ENCODE results near the gene SNX6. TPM values are rescaled to one million over a fixed set of nuclear protein-coding genes. Genes with fewer than 3 reads are reported as not detected.

SNX6 gene
- polyA plus RNA-seq (2012; ENCODE audit: insufficient read length, low read depth), result 30.9 TPM

DNA sequence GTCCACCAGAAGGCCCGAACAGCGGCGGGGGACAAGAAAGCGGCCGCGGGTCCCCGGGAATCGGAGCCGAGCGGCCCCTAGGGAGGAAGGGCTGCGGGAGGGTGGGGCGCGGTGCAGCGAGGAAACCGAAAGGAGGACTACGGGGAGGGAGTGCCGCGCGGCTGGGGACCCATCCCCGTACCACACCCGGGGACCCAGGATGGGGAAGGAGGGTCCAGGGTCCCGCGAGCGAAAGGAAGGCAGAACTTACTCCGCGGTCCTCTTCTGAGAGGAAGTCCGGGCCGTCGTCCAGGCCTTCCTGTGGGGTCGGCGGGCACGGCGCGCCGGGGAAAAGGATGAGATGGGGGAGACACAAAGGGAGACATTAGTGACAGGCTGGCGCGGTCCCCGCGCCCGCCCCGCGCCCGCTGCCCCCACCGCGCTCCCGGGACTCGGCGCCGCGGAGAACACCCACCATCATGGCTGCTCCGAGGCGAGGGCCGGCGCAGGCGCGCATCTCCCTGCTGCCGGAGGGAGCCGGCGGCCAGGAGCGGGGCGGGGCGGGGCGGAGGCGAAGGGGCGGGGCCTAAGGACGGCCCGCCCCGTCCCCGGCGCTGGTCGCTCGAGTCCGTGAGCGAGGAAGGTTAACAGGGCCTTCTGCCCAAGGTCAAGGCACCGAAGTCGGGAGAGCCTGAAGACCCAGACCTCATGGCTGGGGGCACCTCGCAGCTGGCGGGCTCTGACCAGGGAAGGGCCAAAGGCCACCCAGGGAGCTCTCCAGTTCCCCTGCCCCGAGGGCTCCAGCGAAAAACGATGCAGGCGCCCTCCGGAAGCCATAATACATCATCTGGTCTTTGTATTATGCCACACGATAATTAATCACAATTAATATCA lies at the start of gene SNX6:
Gene SNX6 (minus strand): TSS at position 492 of the 873 bp plus-strand sequence. CDS start 32 bp downstream, at position 460.
- TF ChIP-seq REST (IDR thresholded peaks at IDR 0.05; ENCODE audit: insufficient read depth in 1 of 2, low read depth in 2 of 2, low read length in 2 of 2) (no peak), FOXP2 (optimal IDR thresholded peaks at IDR 0.05; ENCODE audit: borderline replicate concordance, extremely low read depth, extremely low read length, insufficient read depth) (no peak), POLR2AphosphoS5 (IDR thresholded peaks at IDR 0.05; ENCODE audit: low read depth, low read length) (no peak), SIN3A (IDR thresholded peaks at IDR 0.05; ENCODE audit: borderline replicate concordance, insufficient read depth, low read length) (no peak), TAF1 (IDR thresholded peaks at IDR 0.05; ENCODE audit: borderline replicate concordance, insufficient read depth, low read length) (no peak)

DNA sequence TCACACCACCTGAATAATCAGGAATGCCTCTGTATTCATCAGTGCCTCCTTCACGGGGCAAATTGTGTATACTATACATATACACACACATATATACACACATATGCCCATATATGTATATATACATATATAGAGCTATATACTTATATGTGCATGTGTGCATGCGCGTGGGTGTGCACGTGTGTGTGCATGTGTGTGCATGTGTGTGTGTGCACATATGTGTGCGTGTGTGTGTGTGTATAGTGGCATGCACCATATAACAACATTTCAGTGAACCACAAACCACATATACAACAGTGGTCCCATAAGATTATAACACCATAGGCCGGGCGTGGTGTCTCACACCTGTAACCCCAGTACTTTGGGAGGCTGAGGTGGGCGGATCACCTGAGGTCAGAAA lies 48.8 kb upstream of the SNX6 start:
- TF ChIP-seq TAF1 (IDR thresholded peaks at IDR 0.05; ENCODE audit: borderline replicate concordance, insufficient read depth, low read length) (no peak), REST (IDR thresholded peaks at IDR 0.05; ENCODE audit: insufficient read depth in 1 of 2, low read depth in 2 of 2, low read length in 2 of 2) (no peak)

GRCh38 chr14:34678306-34678705 lies 48.4 kb upstream of the SNX6 start:
- no peak for TF ChIP-seq TAF1 (IDR thresholded peaks at IDR 0.05; ENCODE audit: borderline replicate concordance, insufficient read depth, low read length)
- TF ChIP-seq POLR2AphosphoS5 (IDR thresholded peaks at IDR 0.05; ENCODE audit: low read depth, low read length), result no peak
- no peak for TF ChIP-seq REST (IDR thresholded peaks at IDR 0.05; ENCODE audit: insufficient read depth in 1 of 2, low read depth in 2 of 2, low read length in 2 of 2)
- TF ChIP-seq FOXP2 (optimal IDR thresholded peaks at IDR 0.05; ENCODE audit: borderline replicate concordance, extremely low read depth, extremely low read length, insufficient read depth), result no peak

- TF ChIP-seq FOXP2 (optimal IDR thresholded peaks at IDR 0.05; ENCODE audit: borderline replicate concordance, extremely low read depth, extremely low read length, insufficient read depth) (no peak), SIN3A (IDR thresholded peaks at IDR 0.05; ENCODE audit: borderline replicate concordance, insufficient read depth, low read length) (no peak), POLR2AphosphoS5 (IDR thresholded peaks at IDR 0.05; ENCODE audit: low read depth, low read length) (no peak), REST (IDR thresholded peaks at IDR 0.05; ENCODE audit: insufficient read depth in 1 of 2, low read depth in 2 of 2, low read length in 2 of 2) (no peak), TAF1 (IDR thresholded peaks at IDR 0.05; ENCODE audit: borderline replicate concordance, insufficient read depth, low read length) (no peak)
Measured at GRCh38 chr14:34676516-34677211, 46.7 kb upstream of the SNX6 start.

All from PFSK-1 (cell line).